Measurements from ENCODE around the gene PROZ. TPM values are rescaled to one million over a fixed set of nuclear protein-coding genes. Genes with fewer than 3 reads are reported as not detected.

Gene PROZ
- total and polyA plus RNA-seq, 2 of the 13 experiments (the other 11 are each of a cell fraction or from before 2014, with no cell fraction given), result 5.6 to 22.5 TPM

DNA sequence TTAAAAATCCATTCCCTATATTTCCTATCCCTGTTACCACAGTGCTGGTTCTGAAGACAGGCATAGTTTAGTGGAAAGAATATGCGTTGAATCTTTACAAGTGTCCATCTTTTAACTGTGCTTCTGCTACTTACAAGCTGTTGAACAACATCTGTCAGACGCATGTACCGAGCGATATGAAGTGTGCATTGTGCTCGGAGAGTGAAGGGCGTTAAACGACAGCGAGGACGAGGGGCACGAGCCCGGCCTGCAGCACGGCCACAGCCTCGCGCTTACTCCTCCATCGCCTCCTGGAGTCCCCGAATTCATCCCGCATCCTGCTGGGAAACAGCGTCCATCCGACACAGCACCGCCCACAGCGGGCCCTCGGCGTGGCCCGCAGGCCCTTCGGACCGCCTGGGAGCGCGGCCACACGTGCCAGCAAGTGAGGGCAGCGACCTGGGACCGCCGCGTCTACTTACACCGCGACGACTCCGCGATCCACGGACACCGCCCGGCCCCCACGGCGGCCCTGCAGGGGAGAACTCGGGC is 49.5 kb downstream of the PROZ start (continued):
- TF ChIP-seq, protein P1, sequence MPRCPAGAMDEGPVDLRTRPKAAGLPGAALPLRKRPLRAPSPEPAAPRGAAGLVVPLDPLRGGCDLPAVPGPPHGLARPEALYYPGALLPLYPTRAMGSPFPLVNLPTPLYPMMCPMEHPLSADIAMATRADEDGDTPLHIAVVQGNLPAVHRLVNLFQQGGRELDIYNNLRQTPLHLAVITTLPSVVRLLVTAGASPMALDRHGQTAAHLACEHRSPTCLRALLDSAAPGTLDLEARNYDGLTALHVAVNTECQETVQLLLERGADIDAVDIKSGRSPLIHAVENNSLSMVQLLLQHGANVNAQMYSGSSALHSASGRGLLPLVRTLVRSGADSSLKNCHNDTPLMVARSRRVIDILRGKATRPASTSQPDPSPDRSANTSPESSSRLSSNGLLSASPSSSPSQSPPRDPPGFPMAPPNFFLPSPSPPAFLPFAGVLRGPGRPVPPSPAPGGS (CRISPR knock-in tag; IDR thresholded peaks at IDR 0.05), result no peak
- TF ChIP-seq GTF2F1 (IDR thresholded peaks at IDR 0.05; ENCODE audit: low read length), result no peak
- TF ChIP-seq PCBP1 (IDR thresholded peaks at IDR 0.05; ENCODE audit: borderline replicate concordance, low read depth, low read length), result no peak
- TF ChIP-seq ZNF773 (CRISPR knock-in tag; IDR thresholded peaks at IDR 0.05; ENCODE audit: borderline replicate concordance), result 0 out of 2 replicates have a peak, but pooled peaks have one; percentile 75
- TF ChIP-seq KLF12 (CRISPR knock-in tag; IDR thresholded peaks at IDR 0.05; ENCODE audit: borderline replicate concordance), result no peak
- no peak for TF ChIP-seq NFE2L1 (CRISPR knock-in tag; IDR thresholded peaks at IDR 0.05; ENCODE audit: borderline replicate concordance)
- 0 out of 2 replicates have a peak, but pooled peaks have one; percentile 66 for TF ChIP-seq ATF5 (CRISPR knock-in tag; IDR thresholded peaks at IDR 0.05; ENCODE audit: low read depth)
- TF ChIP-seq ARNT (IDR thresholded peaks at IDR 0.05), result no peak
- TF ChIP-seq TSC22D2 (CRISPR knock-in tag; IDR thresholded peaks at IDR 0.05; ENCODE audit: borderline replicate concordance), result no peak
- TF ChIP-seq MEIS1 (CRISPR knock-in tag; IDR thresholded peaks at IDR 0.05; ENCODE audit: borderline replicate concordance), result no peak
- TF ChIP-seq, protein P2, sequence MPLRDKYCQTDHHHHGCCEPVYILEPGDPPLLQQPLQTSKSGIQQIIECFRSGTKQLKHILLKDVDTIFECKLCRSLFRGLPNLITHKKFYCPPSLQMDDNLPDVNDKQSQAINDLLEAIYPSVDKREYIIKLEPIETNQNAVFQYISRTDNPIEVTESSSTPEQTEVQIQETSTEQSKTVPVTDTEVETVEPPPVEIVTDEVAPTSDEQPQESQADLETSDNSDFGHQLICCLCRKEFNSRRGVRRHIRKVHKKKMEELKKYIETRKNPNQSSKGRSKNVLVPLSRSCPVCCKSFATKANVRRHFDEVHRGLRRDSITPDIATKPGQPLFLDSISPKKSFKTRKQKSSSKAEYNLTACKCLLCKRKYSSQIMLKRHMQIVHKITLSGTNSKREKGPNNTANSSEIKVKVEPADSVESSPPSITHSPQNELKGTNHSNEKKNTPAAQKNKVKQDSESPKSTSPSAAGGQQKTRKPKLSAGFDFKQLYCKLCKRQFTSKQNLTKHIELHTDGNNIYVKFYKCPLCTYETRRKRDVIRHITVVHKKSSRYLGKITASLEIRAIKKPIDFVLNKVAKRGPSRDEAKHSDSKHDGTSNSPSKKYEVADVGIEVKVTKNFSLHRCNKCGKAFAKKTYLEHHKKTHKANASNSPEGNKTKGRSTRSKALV (CRISPR knock-in tag; IDR thresholded peaks at IDR 0.05), result no peak
- no peak for TF ChIP-seq ZNF251 (CRISPR knock-in tag; IDR thresholded peaks at IDR 0.05)
- no peak; the same call in 1 of the 2 replicates for TF ChIP-seq ZNF414 (CRISPR knock-in tag; IDR thresholded peaks at IDR 0.05)
- TF ChIP-seq TP53 (CRISPR knock-in tag; conservative IDR thresholded peaks at IDR 0.05), result no peak
- TF ChIP-seq HCFC1 (IDR thresholded peaks at IDR 0.05; ENCODE audit: low read depth, low read length), result no peak
- no peak for TF ChIP-seq ZNF496 (CRISPR knock-in tag; IDR thresholded peaks at IDR 0.05; ENCODE audit: insufficient replicate concordance)
- 0 out of 2 replicates have a peak, but pooled peaks have one; percentile 2 for TF ChIP-seq STAG1 (CRISPR knock-in tag; IDR thresholded peaks at IDR 0.05)
- no peak for TF ChIP-seq SMARCE1 (IDR thresholded peaks at IDR 0.05; ENCODE audit: borderline replicate concordance)
- no peak for TF ChIP-seq KLF15 (CRISPR knock-in tag; IDR thresholded peaks at IDR 0.05; ENCODE audit: borderline replicate concordance)
- TF ChIP-seq UBTF (CRISPR knock-in tag; IDR thresholded peaks at IDR 0.05), result no peak
- TF ChIP-seq ATM (IDR thresholded peaks at IDR 0.05; ENCODE audit: borderline replicate concordance), result no peak
- no peak for TF ChIP-seq SUZ12 (IDR thresholded peaks at IDR 0.05; ENCODE audit: low read depth, low read length)
- TF ChIP-seq SP1 (IDR thresholded peaks at IDR 0.05), result no peak
- TF ChIP-seq SP1 (CRISPR knock-in tag; IDR thresholded peaks at IDR 0.05), result no peak

Measured in HepG2 (cell line).